Choroid plexus epithelial cell (primary cell): ENCODE measurements around the gene PCDHGA4.
"Not testable (repeated sequence)": the region's sequence is repeated elsewhere in the genome, so short reads cannot be mapped to it uniquely, and the experiment has no call there.

Source experiments
- DNase-seq: peaks from one replicate; pipeline ENCODE4 v3.0.0-alpha.2; 2010; ENCODE audit warnings: low read depth
- H3K4me3 ChIP-seq: 2 replicates; pipeline ENCODE4 v1.5.1; 2011; ENCODE audit warnings: low read depth, mild to moderate bottlenecking, control low read depth, low read length, moderate library complexity
- TF ChIP-seq, protein P1 (sequence below): conservative IDR thresholded peaks from 2 replicates; pipeline ENCODE4 v1.5.1; 2011; ENCODE audit warnings: low read depth, mild to moderate bottlenecking, control low read depth, inconsistent platforms, low read length, moderate library complexity

PCDHGA4 gene

GRCh38 chr5:141354900-141355469, at the start of gene PCDHGA4:
TSS of gene PCDHGA4 (plus strand) at chr5:141355021. CDS start at chr5:141355108, 87 bp downstream.
- DNase-seq: no peak
- TF ChIP-seq, protein P1, sequence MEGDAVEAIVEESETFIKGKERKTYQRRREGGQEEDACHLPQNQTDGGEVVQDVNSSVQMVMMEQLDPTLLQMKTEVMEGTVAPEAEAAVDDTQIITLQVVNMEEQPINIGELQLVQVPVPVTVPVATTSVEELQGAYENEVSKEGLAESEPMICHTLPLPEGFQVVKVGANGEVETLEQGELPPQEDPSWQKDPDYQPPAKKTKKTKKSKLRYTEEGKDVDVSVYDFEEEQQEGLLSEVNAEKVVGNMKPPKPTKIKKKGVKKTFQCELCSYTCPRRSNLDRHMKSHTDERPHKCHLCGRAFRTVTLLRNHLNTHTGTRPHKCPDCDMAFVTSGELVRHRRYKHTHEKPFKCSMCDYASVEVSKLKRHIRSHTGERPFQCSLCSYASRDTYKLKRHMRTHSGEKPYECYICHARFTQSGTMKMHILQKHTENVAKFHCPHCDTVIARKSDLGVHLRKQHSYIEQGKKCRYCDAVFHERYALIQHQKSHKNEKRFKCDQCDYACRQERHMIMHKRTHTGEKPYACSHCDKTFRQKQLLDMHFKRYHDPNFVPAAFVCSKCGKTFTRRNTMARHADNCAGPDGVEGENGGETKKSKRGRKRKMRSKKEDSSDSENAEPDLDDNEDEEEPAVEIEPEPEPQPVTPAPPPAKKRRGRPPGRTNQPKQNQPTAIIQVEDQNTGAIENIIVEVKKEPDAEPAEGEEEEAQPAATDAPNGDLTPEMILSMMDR: peak; percentile 43
- H3K4me3 ChIP-seq: peak within 1 kb of the TSS; percentile 39

- DNase-seq: no peak
- TF ChIP-seq, protein P1: no peak
- H3K4me3 ChIP-seq: no peak overlapping the region
Measured at GRCh38 chr5:141306630-141307029, 48.2 kb upstream of the PCDHGA4 start.

GRCh38 chr5:141313711-141314110, 41.1 kb upstream of the PCDHGA4 start:
- H3K4me3 ChIP-seq: no peak overlapping the region
- TF ChIP-seq, protein P1: no peak
- no peak for DNase-seq

GRCh38 chr5:141316963-141317362, 37.9 kb upstream of the PCDHGA4 start:
- H3K4me3 ChIP-seq, DNase-seq: not testable (repeated sequence)

DNA sequence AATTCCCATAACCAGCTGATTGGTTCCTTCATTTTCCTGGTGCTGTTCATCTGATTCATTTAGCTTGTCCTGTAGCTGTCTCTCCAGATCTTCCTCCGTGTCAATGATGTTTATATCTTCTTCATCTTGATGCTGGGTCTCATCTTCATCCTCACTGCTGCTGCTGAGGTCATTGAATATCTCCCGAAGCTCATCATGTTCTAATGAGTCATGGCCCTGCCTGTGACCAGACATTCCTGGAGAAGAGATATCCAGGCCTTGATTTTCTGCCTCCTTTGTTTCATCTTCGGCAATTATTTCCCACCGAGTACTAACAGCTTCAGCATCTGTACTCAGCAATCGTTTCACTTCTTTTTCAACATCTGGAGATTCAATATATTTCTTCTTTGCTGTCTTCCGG, 35.6 kb upstream of the PCDHGA4 start:
- TF ChIP-seq, protein P1: no peak
- H3K4me3 ChIP-seq: no peak overlapping the region
- peak; percentile 13 for DNase-seq

- TF ChIP-seq, protein P1: no peak
- H3K4me3 ChIP-seq: peak overlapping the region; percentile 84
- DNase-seq: no peak
Measured at GRCh38 chr5:141319699-141320098, 35.1 kb upstream of the PCDHGA4 start.

- TF ChIP-seq, protein P1: peak; percentile 90
- DNase-seq: peak; percentile 97
Measured at GRCh38 chr5:141320225-141321169, 34.3 kb upstream of the PCDHGA4 start, which contains the start of gene TAF7. TSS of gene TAF7 (minus strand) at chr5:141320784. CDS start at chr5:141320044, 740 bp downstream.

More at GRCh38 chr5:141320225-141321169, 34.3 kb upstream of the PCDHGA4 start, which contains the start of gene TAF7:
- H3K4me3 ChIP-seq: peak within 1 kb of the TSS; percentile 84
